Choroid plexus epithelial cell (primary cell): ENCODE results near the gene ITGA2B.

Experiments used
- DNase-seq: peaks from one replicate; pipeline ENCODE4 v3.0.0-alpha.2; 2010; ENCODE audit warnings: low read depth
- H3K4me3 ChIP-seq: 2 replicates; pipeline ENCODE4 v1.5.1; 2011; ENCODE audit warnings: low read depth, mild to moderate bottlenecking, control low read depth, low read length, moderate library complexity
- TF ChIP-seq, protein P1 (sequence below): conservative IDR thresholded peaks from 2 replicates; pipeline ENCODE4 v1.5.1; 2011; ENCODE audit warnings: low read depth, mild to moderate bottlenecking, control low read depth, inconsistent platforms, low read length, moderate library complexity

The ITGA2B gene

GRCh38 chr17:44360826-44361225, 28.6 kb downstream of the ITGA2B start:
- no peak overlapping the region for H3K4me3 ChIP-seq
- peak; percentile 80 for DNase-seq
- TF ChIP-seq, protein P1, sequence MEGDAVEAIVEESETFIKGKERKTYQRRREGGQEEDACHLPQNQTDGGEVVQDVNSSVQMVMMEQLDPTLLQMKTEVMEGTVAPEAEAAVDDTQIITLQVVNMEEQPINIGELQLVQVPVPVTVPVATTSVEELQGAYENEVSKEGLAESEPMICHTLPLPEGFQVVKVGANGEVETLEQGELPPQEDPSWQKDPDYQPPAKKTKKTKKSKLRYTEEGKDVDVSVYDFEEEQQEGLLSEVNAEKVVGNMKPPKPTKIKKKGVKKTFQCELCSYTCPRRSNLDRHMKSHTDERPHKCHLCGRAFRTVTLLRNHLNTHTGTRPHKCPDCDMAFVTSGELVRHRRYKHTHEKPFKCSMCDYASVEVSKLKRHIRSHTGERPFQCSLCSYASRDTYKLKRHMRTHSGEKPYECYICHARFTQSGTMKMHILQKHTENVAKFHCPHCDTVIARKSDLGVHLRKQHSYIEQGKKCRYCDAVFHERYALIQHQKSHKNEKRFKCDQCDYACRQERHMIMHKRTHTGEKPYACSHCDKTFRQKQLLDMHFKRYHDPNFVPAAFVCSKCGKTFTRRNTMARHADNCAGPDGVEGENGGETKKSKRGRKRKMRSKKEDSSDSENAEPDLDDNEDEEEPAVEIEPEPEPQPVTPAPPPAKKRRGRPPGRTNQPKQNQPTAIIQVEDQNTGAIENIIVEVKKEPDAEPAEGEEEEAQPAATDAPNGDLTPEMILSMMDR, result no peak

GRCh38 chr17:44360144-44360533, 29.3 kb downstream of the ITGA2B start:
- no peak overlapping the region for H3K4me3 ChIP-seq
- TF ChIP-seq, protein P1, result no peak
- no peak for DNase-seq

GRCh38 chr17:44359458-44360143, 29.8 kb downstream of the ITGA2B start:
- H3K4me3 ChIP-seq, result no peak overlapping the region
- TF ChIP-seq, protein P1, result no peak
- DNase-seq, result no peak

GRCh38 chr17:44359006-44359405, 30.4 kb downstream of the ITGA2B start:
- H3K4me3 ChIP-seq, result no peak overlapping the region
- no peak for DNase-seq
- TF ChIP-seq, protein P1, result no peak

- no peak overlapping the region for H3K4me3 ChIP-seq
- TF ChIP-seq, protein P1, result no peak
- DNase-seq, result no peak
Measured at GRCh38 chr17:44358066-44358465, 31.4 kb downstream of the ITGA2B start.

GRCh38 chr17:44356241-44356640, 33.2 kb downstream of the ITGA2B start:
- DNase-seq, result no peak

More at GRCh38 chr17:44356241-44356640, 33.2 kb downstream of the ITGA2B start:
- TF ChIP-seq, protein P1, result no peak
- no peak overlapping the region for H3K4me3 ChIP-seq
